Activated CD8-positive, alpha-beta T cell treated with anti-CD3 and anti-CD28 coated beads for 36 hours (primary cell): Measurements from ENCODE around the gene ABCC2. TPM values are rescaled to one million over a fixed set of nuclear protein-coding genes. Genes with fewer than 3 reads are reported as not detected.

Source experiments
- ATAC-seq: fragments of 200-7000 bp; cut with Tn5 transposase; one replicate; pipeline ENCODE4 v1.10.0; 2021; ENCODE audit warnings: mild to moderate bottlenecking, moderate library complexity
- CTCF ChIA-PET: fragments of 350-600 bp; sonication (Branson Sonifier 250); formaldehyde crosslinking; loops from one replicate; lab custom pipeline; 2021; ENCODE audit warnings: antibody characterized with exemption; lab: Charles Lee
- POLR2A ChIA-PET: fragments of 350-600 bp; sonication (Branson Sonifier 250); formaldehyde crosslinking; loops from one replicate; lab custom pipeline; 2021; ENCODE audit warnings: antibody characterized with exemption; lab: Charles Lee
- DNase-seq: peaks from one replicate; pipeline ENCODE4 v3.0.0-alpha.2; 2020
- H3K27ac Mint-ChIP-seq: one replicate; pipeline ENCODE4 v1.8.0; 2021; ENCODE audit warnings: mild to moderate bottlenecking, mixed read lengths
- H3K27me3 Mint-ChIP-seq: one replicate; pipeline ENCODE4 v1.8.0; 2021; ENCODE audit warnings: mixed read lengths
- H3K36me3 Mint-ChIP-seq: one replicate; pipeline ENCODE4 v1.8.0; 2021; ENCODE audit warnings: low read depth, mixed read lengths
- H3K4me1 Mint-ChIP-seq: one replicate; pipeline ENCODE4 v1.8.0; 2021; ENCODE audit warnings: low read depth, mixed read lengths
- H3K4me3 Mint-ChIP-seq: one replicate; pipeline ENCODE4 v1.8.0; 2021; ENCODE audit warnings: mild to moderate bottlenecking, moderate library complexity, mixed read lengths
- H3K9me3 Mint-ChIP-seq: one replicate; pipeline ENCODE4 v1.8.0; 2021; ENCODE audit warnings: mixed read lengths
- intact Hi-C: fragments of 100-400 bp; cut with micrococcal nuclease; formaldehyde crosslinking; loops from one replicate; pipeline ENCODE4 v1.10.0; 2022
- total RNA-seq, 2 experiments: library from RNA; stranded (reverse); gene quantifications; one replicate each; pipeline ENCODE4 v1.2.3, GENCODE V29; 2021
- TF ChIP-seq, protein P1 (sequence below): fragments of 200-600 bp; IDR thresholded peaks from one replicate; pipeline ENCODE4 v1.8.0; 2022; ENCODE audit warnings: antibody characterized with exemption, mild to moderate bottlenecking

Gene ABCC2
- total RNA-seq, 2 experiments from 2014 or later = 0.87 to 1.0 TPM

- no peak for ATAC-seq
- H3K9me3 Mint-ChIP-seq = no peaks in the 10 kb centered on the region
- no peak overlapping the region for H3K27ac Mint-ChIP-seq
- H3K27me3 Mint-ChIP-seq = no peaks in the 10 kb centered on the region
- POLR2A ChIA-PET = no interaction called here
- no peak overlapping the region for H3K4me3 Mint-ChIP-seq
- TF ChIP-seq, protein P1, sequence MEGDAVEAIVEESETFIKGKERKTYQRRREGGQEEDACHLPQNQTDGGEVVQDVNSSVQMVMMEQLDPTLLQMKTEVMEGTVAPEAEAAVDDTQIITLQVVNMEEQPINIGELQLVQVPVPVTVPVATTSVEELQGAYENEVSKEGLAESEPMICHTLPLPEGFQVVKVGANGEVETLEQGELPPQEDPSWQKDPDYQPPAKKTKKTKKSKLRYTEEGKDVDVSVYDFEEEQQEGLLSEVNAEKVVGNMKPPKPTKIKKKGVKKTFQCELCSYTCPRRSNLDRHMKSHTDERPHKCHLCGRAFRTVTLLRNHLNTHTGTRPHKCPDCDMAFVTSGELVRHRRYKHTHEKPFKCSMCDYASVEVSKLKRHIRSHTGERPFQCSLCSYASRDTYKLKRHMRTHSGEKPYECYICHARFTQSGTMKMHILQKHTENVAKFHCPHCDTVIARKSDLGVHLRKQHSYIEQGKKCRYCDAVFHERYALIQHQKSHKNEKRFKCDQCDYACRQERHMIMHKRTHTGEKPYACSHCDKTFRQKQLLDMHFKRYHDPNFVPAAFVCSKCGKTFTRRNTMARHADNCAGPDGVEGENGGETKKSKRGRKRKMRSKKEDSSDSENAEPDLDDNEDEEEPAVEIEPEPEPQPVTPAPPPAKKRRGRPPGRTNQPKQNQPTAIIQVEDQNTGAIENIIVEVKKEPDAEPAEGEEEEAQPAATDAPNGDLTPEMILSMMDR = no peak
- H3K4me1 Mint-ChIP-seq = no peaks in the 10 kb centered on the region
- intact Hi-C loops = no loop called here
- no peaks in the 10 kb centered on the region for H3K36me3 Mint-ChIP-seq
- CTCF ChIA-PET = interaction anchor here (4.5 to 11.7 kb wide), 2 partner anchors 157 to 193 kb away, joined by 25 to 196 read pairs; partner anchors contain the start of gene DNMBP
- DNase-seq = no peak
These were observed 69.4 kb downstream of the ABCC2 start for GRCh38 chr10:99851825-99852224.

GRCh38 chr10:99852481-99853213 is 70.2 kb downstream of the ABCC2 start:
- no peaks in the 10 kb centered on the region for H3K27me3 Mint-ChIP-seq
- ATAC-seq (no peak), DNase-seq (no peak)
- POLR2A ChIA-PET = interaction anchor here (1.6 kb wide), 1 partner anchor 18 kb away, joined by 3 read pairs; no protein-coding TSS in a partner anchor
- H3K4me1 Mint-ChIP-seq = no peaks in the 10 kb centered on the region
- H3K4me3 Mint-ChIP-seq = no peak overlapping the region
- H3K36me3 Mint-ChIP-seq = no peaks in the 10 kb centered on the region
- H3K9me3 Mint-ChIP-seq = no peaks in the 10 kb centered on the region
- intact Hi-C loops = no loop called here
- CTCF ChIA-PET = interaction anchor here (0.8 to 11.7 kb wide), 3 partner anchors 9 to 192 kb away, joined by 3 to 196 read pairs (median 18); partner anchors contain the start of gene DNMBP
- H3K27ac Mint-ChIP-seq = no peak overlapping the region
- TF ChIP-seq, protein P1 = no peak

- ChIA-PET POLR2A (interaction anchor here (1.6 kb wide), 1 partner anchor 17 kb away, joined by 3 read pairs; no protein-coding TSS in a partner anchor), CTCF (interaction anchor here (1.6 to 11.7 kb wide), 3 partner anchors 8 to 191 kb away, joined by 13 to 196 read pairs (median 18); partner anchors contain the start of gene DNMBP)
- DNase-seq = no peak
- no peak overlapping the region for H3K27ac Mint-ChIP-seq
- no peak for ATAC-seq
- intact Hi-C loops = no loop called here
- H3K36me3 Mint-ChIP-seq = no peaks in the 10 kb centered on the region
- no peaks in the 10 kb centered on the region for H3K4me1 Mint-ChIP-seq
- no peaks in the 10 kb centered on the region for H3K27me3 Mint-ChIP-seq
- no peak overlapping the region for H3K4me3 Mint-ChIP-seq
- no peaks in the 10 kb centered on the region for H3K9me3 Mint-ChIP-seq
- TF ChIP-seq, protein P1 = no peak
These were observed 71.2 kb downstream of the ABCC2 start for GRCh38 chr10:99853655-99854054.

GRCh38 chr10:99854860-99855259 is 72.4 kb downstream of the ABCC2 start:
- Mint-ChIP-seq H3K9me3 (no peaks in the 10 kb centered on the region), H3K4me1 (no peaks in the 10 kb centered on the region), H3K4me3 (no peak overlapping the region), H3K27me3 (peaks cover 2% of the 10 kb centered on the region), H3K27ac (no peak overlapping the region), H3K36me3 (no peaks in the 10 kb centered on the region)
- ChIA-PET POLR2A (no interaction called here), CTCF (interaction anchor here (0.9 to 3.4 kb wide), 4 partner anchors 9 to 191 kb away, joined by 3 to 27 read pairs (median 16); partner anchors contain the start of gene DNMBP)
- TF ChIP-seq, protein P1 = no peak
- intact Hi-C loops = no loop called here
- no peak for ATAC-seq
- DNase-seq = no peak
